HEK293 (cell line): ENCODE data around the gene UTP14A.

Source experiments
- CTCF ChIA-PET: fragments of 350-600 bp; formaldehyde crosslinking; extraction: SDS; loops from one replicate; lab custom pipeline; 2021; ENCODE audit warnings: antibody characterized with exemption; lab: Yijun Ruan, JAX
- POLR2A ChIA-PET: fragments of 300-600 bp; formaldehyde crosslinking; extraction: SDS; loops from one replicate; lab custom pipeline; 2020; ENCODE audit warnings: antibody characterized with exemption, inconsistent platforms; lab: Yijun Ruan, JAX
- H3K27ac ChIP-seq: fragments of 200-500 bp; sonication (Bioruptor generic); 2 replicates; pipeline ENCODE4 v1.5.1; 2014; ENCODE audit warnings: low read depth, low read length, control low read depth, inconsistent platforms; ENCODE audit errors: extremely low read depth
- H3K36me3 ChIP-seq, 2 experiments: fragments of 200-500 bp in 1 of 2; sonication (Bioruptor generic) in 1 of 2; 1 replicate in 1 of 2; 2 replicates in 1 of 2; pipeline ENCODE4 v1.5.1; 2014 to 2017; ENCODE audit warnings: inconsistent platforms in 2 of 2, low read length in 2 of 2; ENCODE audit not compliant: control insufficient read depth in 2 of 2, insufficient read depth in 1 of 2
- H3K4me1 ChIP-seq: fragments of 200-500 bp; sonication (Bioruptor generic); 2 replicates; pipeline ENCODE4 v1.5.1; 2014; ENCODE audit warnings: mild to moderate bottlenecking, low read length, inconsistent platforms; ENCODE audit not compliant: control insufficient read depth, insufficient read depth
- H3K4me3 ChIP-seq: 2 replicates; pipeline ENCODE4 v1.5.1; 2011; ENCODE audit warnings: low read depth, mild to moderate bottlenecking, control low read depth, low read length, moderate library complexity
- H3K9me3 ChIP-seq: fragments of 200-500 bp; sonication (Bioruptor generic); 2 replicates; pipeline ENCODE4 v1.5.1; 2014; ENCODE audit warnings: low read depth, low read length, inconsistent platforms; ENCODE audit not compliant: control insufficient read depth, insufficient read depth
- PATZ1 ChIP-seq: fragments of 450-650 bp; formaldehyde crosslinking; IDR thresholded peaks from 2 replicates; pipeline ENCODE4 v1.5.1; 2016; ENCODE audit warnings: missing biosample characterization, missing genetic modification characterization
- PRDM4 ChIP-seq: fragments of 450-650 bp; formaldehyde crosslinking; IDR thresholded peaks from 2 replicates; pipeline ENCODE4 v1.5.1; 2017; ENCODE audit warnings: missing biosample characterization, missing genetic modification characterization
- SALL2 ChIP-seq: fragments of 450-650 bp; formaldehyde crosslinking; IDR thresholded peaks from 2 replicates; pipeline ENCODE4 v1.5.0; 2017; ENCODE audit warnings: missing biosample characterization, mild to moderate bottlenecking, missing genetic modification characterization, borderline replicate concordance
- SP2 ChIP-seq: fragments of 450-650 bp; formaldehyde crosslinking; IDR thresholded peaks from 2 replicates; pipeline ENCODE4 v1.5.1; 2016; ENCODE audit warnings: missing biosample characterization, missing genetic modification characterization
- WT1 ChIP-seq: fragments of 450-650 bp; formaldehyde crosslinking; IDR thresholded peaks from 2 replicates; pipeline ENCODE4 v1.5.1; 2016; ENCODE audit warnings: missing biosample characterization, missing genetic modification characterization
- ZBTB8A ChIP-seq: fragments of 450-650 bp; formaldehyde crosslinking; IDR thresholded peaks from 2 replicates; pipeline ENCODE4 v1.5.1; 2016; ENCODE audit warnings: missing biosample characterization, missing genetic modification characterization
- ZFP37 ChIP-seq: fragments of 450-650 bp; formaldehyde crosslinking; IDR thresholded peaks from 2 replicates; pipeline ENCODE4 v1.5.1; 2016; ENCODE audit warnings: missing biosample characterization, missing genetic modification characterization
- ZNF140 ChIP-seq: fragments of 450-650 bp; formaldehyde crosslinking; IDR thresholded peaks from 2 replicates; pipeline ENCODE4 v1.5.1; 2016; ENCODE audit warnings: missing biosample characterization, missing genetic modification characterization
- ZNF146 ChIP-seq: fragments of 450-650 bp; formaldehyde crosslinking; IDR thresholded peaks from 2 replicates; pipeline ENCODE4 v1.5.1; 2016; ENCODE audit warnings: missing biosample characterization, missing genetic modification characterization
- ZNF175 ChIP-seq: fragments of 450-650 bp; formaldehyde crosslinking; IDR thresholded peaks from 2 replicates; pipeline ENCODE4 v1.5.1; 2016; ENCODE audit warnings: missing biosample characterization, missing genetic modification characterization
- ZNF26 ChIP-seq: fragments of 450-650 bp; formaldehyde crosslinking; IDR thresholded peaks from 2 replicates; pipeline ENCODE4 v1.5.1; 2016; ENCODE audit warnings: missing biosample characterization, missing genetic modification characterization
- ZNF324 ChIP-seq: fragments of 450-650 bp; formaldehyde crosslinking; IDR thresholded peaks from 2 replicates; pipeline ENCODE4 v1.5.1; 2016; ENCODE audit warnings: missing biosample characterization, missing genetic modification characterization
- ZNF398 ChIP-seq: fragments of 450-650 bp; formaldehyde crosslinking; IDR thresholded peaks from 2 replicates; pipeline ENCODE4 v1.5.1; 2017; ENCODE audit warnings: missing biosample characterization, missing genetic modification characterization
- ZNF416 ChIP-seq: fragments of 450-650 bp; formaldehyde crosslinking; IDR thresholded peaks from 2 replicates; pipeline ENCODE4 v1.5.1; 2016; ENCODE audit warnings: missing biosample characterization, missing genetic modification characterization
- ZNF558 ChIP-seq: fragments of 450-650 bp; formaldehyde crosslinking; IDR thresholded peaks from 2 replicates; pipeline ENCODE4 v1.5.1; 2016; ENCODE audit warnings: missing biosample characterization, missing genetic modification characterization
- ZNF600 ChIP-seq: fragments of 450-650 bp; formaldehyde crosslinking; IDR thresholded peaks from 2 replicates; pipeline ENCODE4 v1.5.1; 2016; ENCODE audit warnings: missing biosample characterization, missing genetic modification characterization
- ZNF670 ChIP-seq: fragments of 450-650 bp; formaldehyde crosslinking; IDR thresholded peaks from 2 replicates; pipeline ENCODE4 v1.5.1; 2016; ENCODE audit warnings: missing biosample characterization, missing genetic modification characterization, low read depth
- ZNF692 ChIP-seq: fragments of 450-650 bp; formaldehyde crosslinking; IDR thresholded peaks from 2 replicates; pipeline ENCODE4 v1.5.1; 2016; ENCODE audit warnings: missing biosample characterization, missing genetic modification characterization
- ZNF707 ChIP-seq: fragments of 450-650 bp; formaldehyde crosslinking; IDR thresholded peaks from 2 replicates; pipeline ENCODE4 v1.5.1; 2016; ENCODE audit warnings: missing biosample characterization, missing genetic modification characterization
- ZNF747 ChIP-seq: fragments of 450-650 bp; formaldehyde crosslinking; IDR thresholded peaks from 2 replicates; pipeline ENCODE4 v1.5.1; 2016; ENCODE audit warnings: missing biosample characterization, missing genetic modification characterization
- ZSCAN5A ChIP-seq: fragments of 450-650 bp; formaldehyde crosslinking; IDR thresholded peaks from 2 replicates; pipeline ENCODE4 v1.5.1; 2016; ENCODE audit warnings: missing biosample characterization, missing genetic modification characterization
- ZXDB ChIP-seq: fragments of 450-650 bp; formaldehyde crosslinking; IDR thresholded peaks from 2 replicates; pipeline ENCODE4 v1.5.1; 2016; ENCODE audit warnings: missing biosample characterization, missing genetic modification characterization

UTP14A gene

GRCh38 chrX:129959493-129959832 lies 53.5 kb downstream of the UTP14A start:
- ChIA-PET POLR2A (no interaction called here), CTCF (no interaction called here)
- Histone ChIP-seq H3K4me1 (peaks cover 3% of the 10 kb centered on the region; the same call in 1 of the 2 replicates), H3K27ac (no peak overlapping the region), H3K9me3 (no peaks in the 10 kb centered on the region), H3K36me3 (no peaks in the 10 kb centered on the region)
- no peak for TF ChIP-seq ZNF747 (tag by site-specific recombination)
- no peak for TF ChIP-seq WT1 (tag by site-specific recombination)
- TF ChIP-seq ZNF26: no peak
- no peak for TF ChIP-seq ZNF600 (tag by site-specific recombination)
- no peak for TF ChIP-seq ZNF146
- TF ChIP-seq ZNF324 (tag by site-specific recombination): no peak
- no peak for TF ChIP-seq ZNF670 (tag by site-specific recombination)
- TF ChIP-seq, all 188 proteins: peak for 0
- no peak overlapping the region for H3K4me3 ChIP-seq

- Histone ChIP-seq H3K4me3 (peak overlapping the region; percentile 6; the same call in 1 of the 2 replicates), H3K9me3 (no peaks in the 10 kb centered on the region), H3K4me1 (peaks cover 3% of the 10 kb centered on the region; the same call in 1 of the 2 replicates), H3K36me3 (no peaks in the 10 kb centered on the region), H3K27ac (peak overlapping the region; percentile 32; the same call in 1 of the 2 replicates)
- ChIA-PET POLR2A (interaction anchor here (0.6 to 2.4 kb wide), 7 partner anchors 10 to 204 kb away, joined by 3 to 16 read pairs (median 4); partner anchors contain the start of genes AIFM1 and BCORL1), CTCF (interaction anchor here (0.6 to 2.8 kb wide), 2 partner anchors 31 to 66 kb away, joined by 4 to 9 read pairs; no protein-coding TSS in a partner anchor)
- TF ChIP-seq ZNF175 (tag by site-specific recombination) (no peak), SALL2 (tag by site-specific recombination) (no peak), ZSCAN5A (no peak), ZXDB (peak; percentile 51; the same call in 1 of the 2 replicates), ZFP37 (tag by site-specific recombination) (0 out of 2 replicates have a peak, but pooled peaks have one; percentile 40), ZNF558 (tag by site-specific recombination) (no peak), ZBTB8A (tag by site-specific recombination) (0 out of 2 replicates have a peak, but pooled peaks have one; percentile 26), ZNF398 (tag by site-specific recombination) (peak; percentile 57; the same call in 1 of the 2 replicates), PATZ1 (tag by site-specific recombination) (peak; percentile 61; the same call in 1 of the 2 replicates), ZNF692 (peak; percentile 70), PRDM4 (tag by site-specific recombination) (peak; percentile 70), ZNF140 (tag by site-specific recombination) (no peak), SP2 (tag by site-specific recombination) (peak; percentile 78), ZNF416 (tag by site-specific recombination) (no peak), ZNF707 (no peak), ZNF600 (tag by site-specific recombination) (peak; percentile 32; the same call in 1 of the 2 replicates)
Observed at GRCh38 chrX:129961180-129962083, 55.5 kb downstream of the UTP14A start.
